C4-2B (cell line): ENCODE measurements around the gene FOXK2.

Source experiments
- CTCF ChIP-seq: fragments of 450-650 bp; conservative IDR thresholded peaks from 2 replicates; pipeline ENCODE4 v1.5.1; 2017; ENCODE audit warnings: mild to moderate bottlenecking
- ZFX ChIP-seq: fragments of 450-650 bp; IDR thresholded peaks from 2 replicates; pipeline ENCODE4 v1.6.1; 2017

GRCh38 chr17:82644148-82644547 is 124.6 kb downstream of the FOXK2 start:
- no peak for TF ChIP-seq CTCF
- no peak for TF ChIP-seq ZFX
